ENCODE data around the gene PIGH.
A peak's percentile ranks its signal among the peaks of the same experiment; 100 is the strongest.
"Not testable (repeated sequence)": the region's sequence is repeated elsewhere in the genome, so short reads cannot be mapped to it uniquely, and the experiment has no call there.

PIGH gene

DNA sequence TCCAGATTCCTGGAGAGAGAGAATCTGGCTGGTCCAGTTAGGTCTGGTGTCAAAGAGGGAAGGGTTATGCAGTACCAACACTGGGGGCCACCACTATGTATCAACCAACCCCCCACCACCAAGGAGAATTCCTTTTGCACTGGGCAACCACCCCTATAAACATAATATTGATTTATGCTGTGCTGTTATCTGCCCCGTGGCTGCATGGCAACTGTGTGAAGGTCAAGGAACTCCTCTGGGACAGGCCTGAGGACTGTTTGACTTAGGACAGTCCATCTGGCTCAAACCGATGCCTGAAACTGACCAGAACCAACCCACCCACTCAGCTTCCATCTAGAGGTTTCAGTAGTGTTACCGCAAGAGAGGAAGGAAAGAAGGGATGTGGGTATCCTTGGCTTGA, 46.5 kb downstream of the PIGH start:
- DNase-seq (ENCODE audit: low read depth), result no peak
- no peak overlapping the region for H3K4me3 ChIP-seq (ENCODE audit: low read length)
- TF ChIP-seq, protein P1, sequence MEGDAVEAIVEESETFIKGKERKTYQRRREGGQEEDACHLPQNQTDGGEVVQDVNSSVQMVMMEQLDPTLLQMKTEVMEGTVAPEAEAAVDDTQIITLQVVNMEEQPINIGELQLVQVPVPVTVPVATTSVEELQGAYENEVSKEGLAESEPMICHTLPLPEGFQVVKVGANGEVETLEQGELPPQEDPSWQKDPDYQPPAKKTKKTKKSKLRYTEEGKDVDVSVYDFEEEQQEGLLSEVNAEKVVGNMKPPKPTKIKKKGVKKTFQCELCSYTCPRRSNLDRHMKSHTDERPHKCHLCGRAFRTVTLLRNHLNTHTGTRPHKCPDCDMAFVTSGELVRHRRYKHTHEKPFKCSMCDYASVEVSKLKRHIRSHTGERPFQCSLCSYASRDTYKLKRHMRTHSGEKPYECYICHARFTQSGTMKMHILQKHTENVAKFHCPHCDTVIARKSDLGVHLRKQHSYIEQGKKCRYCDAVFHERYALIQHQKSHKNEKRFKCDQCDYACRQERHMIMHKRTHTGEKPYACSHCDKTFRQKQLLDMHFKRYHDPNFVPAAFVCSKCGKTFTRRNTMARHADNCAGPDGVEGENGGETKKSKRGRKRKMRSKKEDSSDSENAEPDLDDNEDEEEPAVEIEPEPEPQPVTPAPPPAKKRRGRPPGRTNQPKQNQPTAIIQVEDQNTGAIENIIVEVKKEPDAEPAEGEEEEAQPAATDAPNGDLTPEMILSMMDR (IDR thresholded peaks at IDR 0.05; ENCODE audit: insufficient read depth, low read depth, low read length, missing control alignments), result no peak

DNA sequence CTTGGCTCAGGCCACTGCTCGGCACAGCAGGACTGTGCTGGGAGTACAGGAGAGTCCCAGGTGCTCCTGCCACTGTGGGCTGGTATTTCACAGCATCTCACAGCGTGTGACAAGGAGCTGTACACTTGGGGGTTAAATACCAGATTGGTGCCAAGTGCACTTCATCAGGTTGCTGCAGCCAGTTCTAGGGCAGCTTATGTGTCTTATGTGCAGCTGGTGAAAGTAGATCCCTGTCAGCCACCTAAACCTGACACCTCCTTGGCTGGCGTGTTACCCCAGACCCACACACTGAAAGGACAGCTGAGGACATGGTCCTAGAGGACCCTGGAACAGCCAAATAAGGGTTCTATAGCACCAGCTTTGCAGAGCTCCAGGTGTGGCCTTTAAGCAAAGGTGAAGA, 48.1 kb downstream of the PIGH start:
- no peak for DNase-seq (ENCODE audit: low read depth)
- TF ChIP-seq, protein P1 (IDR thresholded peaks at IDR 0.05; ENCODE audit: insufficient read depth, low read depth, low read length, missing control alignments), result no peak
- H3K4me3 ChIP-seq (ENCODE audit: low read length), result no peak overlapping the region

DNA sequence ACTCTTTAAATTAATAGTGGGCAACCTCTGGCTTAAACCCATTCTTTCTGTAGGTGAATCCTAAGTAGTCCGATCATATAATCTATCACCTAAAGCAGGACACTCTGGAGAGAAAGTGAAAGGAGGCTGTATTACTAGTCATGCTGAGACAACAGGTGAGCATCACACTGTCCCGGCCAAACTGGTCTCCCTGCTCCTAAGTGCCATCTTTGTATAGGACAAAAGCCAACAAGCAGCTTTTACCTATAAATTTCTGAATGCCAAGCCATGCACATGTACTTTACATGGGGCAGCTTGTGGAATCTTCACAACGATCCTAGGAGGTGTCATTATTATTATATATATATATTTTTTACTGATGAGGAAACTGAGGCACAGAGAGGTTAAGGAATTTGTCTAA, 48.9 kb downstream of the PIGH start:
- DNase-seq (ENCODE audit: low read depth), result no peak
- H3K4me3 ChIP-seq (ENCODE audit: low read length), result no peak overlapping the region
- TF ChIP-seq, protein P1 (IDR thresholded peaks at IDR 0.05; ENCODE audit: insufficient read depth, low read depth, low read length, missing control alignments), result no peak

DNA sequence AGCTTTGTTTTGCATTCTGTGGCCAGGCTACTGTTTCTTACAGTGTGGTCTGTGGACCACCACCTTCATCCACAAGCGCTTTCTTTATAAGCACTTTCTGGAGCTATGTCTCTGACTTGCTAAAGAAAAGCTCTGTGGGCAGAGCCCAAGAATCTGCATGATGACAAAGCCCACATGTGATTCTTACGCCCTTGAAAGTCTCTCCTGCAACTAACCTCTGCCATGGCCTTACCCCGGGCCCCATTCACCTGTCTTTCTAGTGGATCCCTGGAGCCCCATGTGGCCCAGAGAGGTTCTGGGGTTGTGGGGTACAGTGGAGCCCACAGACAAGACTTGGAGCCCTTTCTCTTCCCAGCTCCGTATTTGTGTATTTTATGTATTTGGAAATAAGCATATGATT, 50.3 kb downstream of the PIGH start:
- DNase-seq (ENCODE audit: low read depth), result no peak
- H3K4me3 ChIP-seq (ENCODE audit: low read length), result no peak overlapping the region
- TF ChIP-seq, protein P1 (IDR thresholded peaks at IDR 0.05; ENCODE audit: insufficient read depth, low read depth, low read length, missing control alignments), result no peak

DNA sequence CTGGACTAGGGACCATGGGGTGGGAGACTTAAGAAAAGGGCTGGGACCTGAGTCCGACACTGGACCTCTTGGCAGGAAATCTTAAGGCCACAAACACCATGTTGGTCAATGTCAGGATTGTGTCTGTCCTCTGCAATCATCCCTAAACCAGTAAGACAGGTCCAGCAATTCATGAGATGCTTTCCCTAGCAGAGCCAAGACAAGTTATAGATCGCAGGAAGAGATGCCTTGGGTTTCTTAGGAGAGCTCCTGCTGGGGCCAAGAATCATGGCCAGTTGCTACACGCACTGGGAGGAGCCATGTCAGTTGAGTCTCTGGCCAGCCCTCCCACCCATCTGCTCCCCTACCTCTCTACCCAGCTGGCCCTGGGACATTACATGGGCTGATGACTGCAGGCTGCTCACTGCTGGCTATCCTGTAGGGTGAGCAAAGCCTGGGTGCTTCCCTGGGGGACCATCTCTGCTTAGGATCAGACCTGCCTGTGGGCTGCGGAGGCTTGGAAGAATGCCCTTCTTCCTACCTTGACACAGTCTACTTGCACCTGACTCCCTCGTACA, 52.8 kb downstream of the PIGH start:
- TF ChIP-seq, protein P1 (IDR thresholded peaks at IDR 0.05; ENCODE audit: insufficient read depth, low read depth, low read length, missing control alignments), result no peak
- DNase-seq (ENCODE audit: low read depth), result peak; percentile 70

DNA sequence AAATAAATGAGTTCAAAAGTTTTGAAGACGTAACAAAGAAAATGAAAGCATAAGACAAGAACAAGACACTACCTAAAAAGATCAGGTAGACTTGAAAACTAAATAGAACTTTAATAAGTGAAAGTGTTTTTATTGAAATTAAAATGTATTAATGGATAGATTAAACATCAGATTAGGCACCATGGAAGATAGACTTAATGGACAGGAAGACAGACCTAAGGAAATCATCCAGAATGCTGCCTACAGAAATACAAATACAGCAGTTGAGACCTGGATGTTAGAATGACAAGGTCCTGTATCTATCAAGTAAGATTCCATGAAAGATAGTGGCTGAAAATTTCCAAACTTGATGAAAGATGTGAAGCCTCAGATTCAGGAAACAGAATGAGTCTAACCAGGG, 55.5 kb downstream of the PIGH start:
- DNase-seq (ENCODE audit: low read depth), result no peak
- TF ChIP-seq, protein P1 (IDR thresholded peaks at IDR 0.05; ENCODE audit: insufficient read depth, low read depth, low read length, missing control alignments), result no peak
- no peak overlapping the region for H3K4me3 ChIP-seq (ENCODE audit: low read length)

More for the DNA sequence above, 52.8 kb downstream of the PIGH start:
- no peak overlapping the region for H3K4me3 ChIP-seq (ENCODE audit: low read length)

DNA sequence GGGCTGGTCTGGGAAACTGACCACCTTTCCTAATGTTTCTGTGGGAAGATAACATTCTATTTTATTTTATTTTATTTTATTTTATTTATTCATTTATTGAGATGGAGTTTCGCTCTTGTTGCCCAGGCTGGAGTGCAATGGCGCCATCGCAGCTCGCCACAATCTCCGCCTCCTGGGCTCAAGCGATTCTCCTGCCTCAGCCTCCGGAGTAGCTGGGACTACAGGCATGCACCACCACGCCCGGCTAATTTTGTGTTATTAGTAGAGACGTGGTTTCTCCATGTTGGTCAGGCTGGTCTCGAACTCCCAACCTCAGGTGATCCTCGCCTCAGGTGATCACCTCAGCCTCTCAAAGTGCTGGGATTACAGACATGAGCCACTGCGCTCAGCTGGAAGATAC, 57.4 kb downstream of the PIGH start:
- H3K4me3 ChIP-seq (ENCODE audit: low read length); DNase-seq (ENCODE audit: low read depth): not testable (repeated sequence)
